Measurements from ENCODE around the gene CUX1. TPM values are rescaled to one million over a fixed set of nuclear protein-coding genes. Genes with fewer than 3 reads are reported as not detected.
"Not testable (repeated sequence)": the region's sequence is repeated elsewhere in the genome, so short reads cannot be mapped to it uniquely, and the experiment has no call there.

The CUX1 gene
- total RNA-seq, 1 experiment from 2014 or later: 37.4 TPM

DNA sequence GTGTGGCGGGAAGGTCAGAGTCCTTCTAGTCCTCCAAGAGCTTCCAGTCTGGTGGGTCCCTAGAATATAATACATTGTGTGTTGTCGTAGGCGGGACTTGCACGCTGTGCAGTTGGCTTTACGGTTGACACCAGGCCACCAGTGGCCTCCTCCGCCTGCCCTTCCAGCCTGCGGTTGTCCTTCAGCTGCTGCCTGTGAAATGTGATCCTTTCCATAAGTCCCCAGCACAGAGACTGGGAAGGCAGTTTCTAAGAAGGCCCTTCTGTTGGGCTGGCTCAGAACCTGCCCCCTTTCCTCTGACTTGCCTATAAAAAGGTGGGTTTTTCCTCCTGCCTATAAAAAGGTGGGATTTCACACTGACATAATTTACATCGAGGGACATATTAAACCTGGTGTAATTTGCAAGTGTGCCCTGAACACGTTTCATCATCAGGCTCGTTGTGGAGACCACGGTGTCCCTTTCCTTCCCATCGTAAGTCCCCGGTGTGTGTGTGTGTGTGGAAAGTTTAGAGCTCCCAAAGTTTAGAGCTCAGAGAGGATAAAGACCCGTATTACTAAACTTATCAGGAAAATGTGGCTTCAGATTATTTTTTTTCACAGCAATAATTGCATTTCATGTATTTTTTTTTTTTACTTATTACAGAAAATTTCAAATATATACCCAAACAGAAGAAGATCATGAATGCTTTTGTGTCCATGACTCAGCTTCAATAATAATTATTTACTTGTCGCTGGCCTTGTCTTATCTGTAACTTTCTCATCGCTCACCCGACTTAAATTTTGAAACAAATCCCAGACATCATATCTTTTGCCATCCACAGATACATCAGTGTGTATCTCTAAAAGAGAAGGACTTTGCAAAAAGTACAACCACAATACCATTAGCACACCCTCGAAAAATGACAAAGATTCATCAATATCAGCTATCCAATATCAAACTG lies 45.1 kb downstream of the CUX1 start:
- in situ Hi-C loops (cut with HindIII; ENCODE audit: low pct_unique_long_range_greater_than_20kb, low sequenced_read_pairs): no loop called here
- DNase-seq (ENCODE audit: low read depth): no peak

DNA sequence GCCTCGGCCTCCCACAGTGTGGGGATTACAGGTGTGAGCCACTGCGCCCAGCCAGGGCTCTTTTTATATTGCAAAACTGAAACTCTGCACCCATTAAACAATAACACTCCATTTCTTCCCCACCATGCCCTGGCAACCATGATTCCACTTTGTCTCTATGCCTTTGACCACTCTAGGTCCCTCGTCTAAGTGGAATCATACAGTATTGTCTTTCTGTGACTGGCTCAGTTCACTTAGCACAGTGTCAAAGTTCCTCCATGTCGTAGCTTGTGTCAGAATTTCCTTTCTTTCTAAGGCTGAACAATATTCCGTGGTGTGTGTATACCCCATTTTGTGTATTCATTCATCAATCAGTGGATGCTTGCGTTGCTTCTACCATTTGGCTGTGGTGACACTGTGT lies 46.2 kb downstream of the CUX1 start:
- in situ Hi-C loops (cut with HindIII; ENCODE audit: low pct_unique_long_range_greater_than_20kb, low sequenced_read_pairs): no loop called here

DNA sequence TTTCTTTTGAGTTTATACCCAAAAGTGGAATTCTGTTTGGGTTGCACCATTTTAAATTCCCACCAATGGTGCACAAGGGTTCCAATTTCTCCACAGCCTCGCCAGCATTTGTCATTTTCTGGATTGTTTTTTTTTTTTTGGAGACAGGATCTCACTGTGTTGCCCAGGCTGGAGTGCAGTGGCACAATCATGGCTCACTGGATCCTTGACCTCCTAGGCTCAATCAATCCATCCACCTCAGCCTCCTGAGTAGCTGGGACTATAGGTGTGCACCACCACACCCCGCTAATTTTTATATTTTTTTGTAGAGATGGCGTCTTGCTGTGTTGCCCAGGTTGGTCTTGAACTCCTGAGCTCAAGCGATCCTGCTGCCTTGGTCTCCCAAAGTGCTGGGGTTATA lies 46.6 kb downstream of the CUX1 start:
- in situ Hi-C loops (cut with HindIII; ENCODE audit: low pct_unique_long_range_greater_than_20kb, low sequenced_read_pairs): no loop called here

More for the DNA sequence above, 46.2 kb downstream of the CUX1 start:
- no peak for DNase-seq (ENCODE audit: low read depth)

DNA sequence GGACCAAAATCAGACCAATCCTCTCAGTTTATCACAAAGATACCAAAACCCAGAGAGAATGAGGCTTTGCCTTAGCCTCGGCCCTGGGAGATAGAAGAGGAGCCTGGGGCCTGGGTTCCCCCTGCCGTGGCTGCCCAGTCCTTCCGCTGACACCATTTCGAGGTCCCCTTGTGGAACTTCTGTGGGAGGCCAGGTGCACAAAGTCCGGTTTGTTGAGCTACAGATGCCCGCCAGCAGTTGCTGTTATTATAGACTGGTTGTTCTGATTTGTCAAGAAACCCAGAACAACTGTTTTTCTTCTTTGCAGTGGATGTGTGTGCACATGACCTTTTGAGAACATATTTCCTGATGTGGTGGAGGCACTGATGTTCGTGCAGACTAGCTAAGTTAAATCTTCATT lies 47.6 kb downstream of the CUX1 start:
- in situ Hi-C loops (cut with HindIII; ENCODE audit: low pct_unique_long_range_greater_than_20kb, low sequenced_read_pairs): no loop called here
- DNase-seq (ENCODE audit: low read depth): no peak

More for the DNA sequence above, 46.6 kb downstream of the CUX1 start:
- no peak for DNase-seq (ENCODE audit: low read depth)

DNA sequence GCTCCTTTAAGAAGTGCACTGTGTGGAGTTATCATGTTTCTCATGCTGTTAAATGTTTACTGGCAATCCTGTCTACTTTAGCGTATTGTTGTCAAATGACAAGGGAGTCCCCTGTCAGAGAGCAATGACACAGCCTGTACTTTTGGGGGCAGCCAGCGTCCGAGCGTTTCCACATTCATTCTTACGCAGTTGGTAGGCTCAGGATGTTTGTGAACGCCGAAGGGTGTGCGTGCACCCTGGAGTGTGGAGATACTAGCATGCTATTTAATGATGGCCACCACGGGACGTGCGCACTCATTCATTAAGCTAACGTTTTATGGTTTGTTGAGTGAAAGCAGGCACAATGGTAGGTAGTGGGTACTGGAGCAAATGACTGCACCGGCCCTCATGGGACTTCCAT lies 48.0 kb downstream of the CUX1 start:
- in situ Hi-C loops (cut with HindIII; ENCODE audit: low pct_unique_long_range_greater_than_20kb, low sequenced_read_pairs): no loop called here

DNA sequence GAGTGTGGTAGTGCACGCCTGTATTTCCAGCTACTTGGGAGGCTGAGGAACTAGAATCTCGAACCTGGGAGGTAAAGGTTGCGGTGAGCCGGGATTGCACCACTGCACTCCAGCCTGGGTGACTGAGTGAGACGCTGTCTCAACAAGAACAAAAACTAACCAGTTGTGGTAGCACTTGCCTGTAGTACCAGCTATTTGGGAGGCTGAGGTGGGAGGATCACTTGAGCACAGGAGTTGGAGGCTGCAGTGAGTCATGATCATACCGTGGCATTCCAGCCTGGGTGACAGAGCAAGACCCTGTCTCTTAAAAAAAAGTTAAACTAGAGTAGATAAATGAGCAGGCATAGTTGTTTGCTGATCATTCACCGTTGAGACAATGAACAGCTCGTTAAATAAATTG lies 48.9 kb downstream of the CUX1 start:
- in situ Hi-C loops (cut with HindIII; ENCODE audit: low pct_unique_long_range_greater_than_20kb, low sequenced_read_pairs): no loop called here
- no peak for DNase-seq (ENCODE audit: low read depth)

More for the DNA sequence above, 48.0 kb downstream of the CUX1 start:
- no peak for DNase-seq (ENCODE audit: low read depth)

DNA sequence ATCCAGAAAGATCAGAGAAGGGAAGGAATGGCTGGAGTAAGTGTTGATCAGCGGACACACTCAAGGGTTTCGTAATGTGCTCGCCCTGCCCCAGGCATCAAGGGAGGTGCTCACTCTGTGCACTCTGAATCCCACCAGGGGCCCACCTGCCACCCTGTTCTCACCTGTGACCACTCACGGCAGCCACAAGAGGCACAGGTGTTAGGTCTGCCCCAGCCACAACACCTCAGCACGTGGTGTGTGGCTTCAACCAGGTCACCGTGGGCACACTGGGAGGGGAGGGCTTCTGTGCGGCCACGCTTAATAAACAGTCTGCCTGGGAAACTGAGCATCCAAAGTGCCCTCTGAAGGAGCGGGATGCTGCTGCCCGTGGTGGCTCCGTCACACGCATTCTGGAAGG lies 49.8 kb downstream of the CUX1 start:
- no peak for DNase-seq (ENCODE audit: low read depth)
- in situ Hi-C loops (cut with HindIII; ENCODE audit: low pct_unique_long_range_greater_than_20kb, low sequenced_read_pairs): no loop called here

DNA sequence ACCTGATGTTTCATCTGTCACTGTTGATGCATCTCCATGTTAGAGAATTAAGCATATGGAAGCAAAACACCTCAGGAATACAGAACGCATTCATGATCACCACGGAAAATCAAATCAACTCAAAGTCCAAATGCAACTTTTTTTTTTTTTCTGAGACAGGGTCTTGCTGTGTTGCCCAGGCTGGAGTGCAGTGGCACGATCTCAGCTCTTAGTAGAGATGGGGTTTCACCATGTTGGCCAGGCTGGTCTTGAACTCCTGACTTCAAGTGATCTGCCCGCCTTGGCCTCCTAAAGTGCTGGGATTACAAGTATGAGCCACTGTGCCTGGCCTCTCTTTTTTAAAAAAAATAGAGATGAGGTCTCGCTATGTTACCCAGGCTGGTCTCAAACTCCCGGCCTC lies 50.3 kb downstream of the CUX1 start:
- in situ Hi-C loops (cut with HindIII; ENCODE audit: low pct_unique_long_range_greater_than_20kb, low sequenced_read_pairs); DNase-seq (ENCODE audit: low read depth): not testable (repeated sequence)

DNA sequence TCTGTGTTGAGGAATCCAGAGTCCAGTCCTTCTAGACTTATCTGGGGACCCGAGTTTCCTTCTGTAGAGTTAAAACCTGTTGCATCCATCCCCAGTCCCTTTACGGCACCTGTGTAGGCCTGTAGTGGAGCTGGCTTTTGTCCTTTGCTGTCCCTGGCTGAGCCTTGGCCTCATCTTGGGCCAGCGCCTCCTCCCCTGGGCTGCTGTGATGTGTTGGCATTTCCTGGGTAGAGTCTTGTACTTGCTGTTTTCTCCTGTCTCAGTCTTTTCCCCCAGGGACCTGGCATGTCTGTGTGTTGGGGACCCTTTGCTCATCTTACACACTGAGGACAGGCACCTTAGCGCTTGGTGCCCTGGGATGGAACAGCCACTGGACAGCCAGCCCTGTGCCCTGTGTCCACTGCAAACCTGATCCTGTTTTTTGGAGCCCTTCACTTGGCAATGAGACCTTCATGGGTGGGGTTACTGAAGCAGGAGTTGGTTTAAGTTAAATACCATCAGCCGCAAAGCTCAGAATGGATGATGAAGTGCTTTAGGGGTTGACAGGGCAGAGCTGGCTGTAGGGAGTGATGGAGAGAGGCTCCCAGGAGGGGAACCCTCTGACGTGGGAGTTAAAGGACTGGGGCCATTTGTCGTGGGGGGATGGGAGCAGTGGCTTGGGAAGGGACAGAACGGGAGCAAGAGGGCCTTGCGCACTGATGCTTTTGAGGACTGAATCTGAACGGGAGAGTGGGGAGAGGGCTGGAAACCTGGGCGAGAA lies 50.9 kb downstream of the CUX1 start:
- in situ Hi-C loops (cut with HindIII; ENCODE audit: low pct_unique_long_range_greater_than_20kb, low sequenced_read_pairs): no loop called here
- no peak for DNase-seq (ENCODE audit: low read depth)

DNA sequence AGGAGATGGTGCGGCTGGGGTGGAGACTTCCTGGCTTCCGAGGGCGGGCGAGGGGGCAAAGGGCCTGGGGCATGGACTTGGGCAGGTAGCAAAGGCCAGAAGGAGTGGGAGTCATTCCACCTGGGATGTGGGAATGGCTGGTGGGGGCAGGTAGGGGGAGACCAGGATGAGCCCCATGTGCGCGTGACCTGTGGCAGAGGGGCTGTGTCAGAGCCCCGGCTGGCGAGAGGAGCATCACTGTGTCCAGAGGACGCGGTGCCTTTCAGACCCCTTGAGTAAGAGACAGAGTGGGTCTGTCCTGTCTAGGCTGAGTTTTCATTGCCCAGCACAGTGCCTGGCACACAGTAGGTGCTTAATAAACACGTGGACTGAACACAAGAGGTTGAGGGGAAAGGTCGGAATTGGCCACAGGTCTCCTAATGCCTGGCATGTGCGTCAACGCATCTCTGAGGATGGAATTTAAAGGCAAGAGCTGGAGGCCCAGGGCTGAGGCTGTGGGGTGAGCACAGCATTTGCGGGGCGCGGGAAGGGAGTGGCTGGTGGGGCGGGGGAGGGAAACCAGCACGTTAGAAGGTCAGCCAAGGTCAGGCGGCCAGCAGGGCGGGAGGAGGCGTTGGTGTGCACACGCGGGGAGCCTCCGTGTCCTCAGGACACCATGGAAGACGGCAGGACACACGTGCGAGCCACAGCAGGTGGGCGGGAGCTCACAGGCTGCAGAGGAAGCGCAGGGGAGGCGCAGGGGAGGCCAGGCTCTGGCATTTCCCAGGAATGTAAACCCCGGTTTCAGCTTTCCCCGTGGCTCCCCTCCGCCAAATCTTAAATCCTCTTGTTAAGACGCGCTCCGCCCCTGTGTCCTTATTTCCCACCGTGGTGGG lies 51.8 kb downstream of the CUX1 start:
- in situ Hi-C loops (cut with HindIII; ENCODE audit: low pct_unique_long_range_greater_than_20kb, low sequenced_read_pairs): no loop called here
- no peak for DNase-seq (ENCODE audit: low read depth)

DNA sequence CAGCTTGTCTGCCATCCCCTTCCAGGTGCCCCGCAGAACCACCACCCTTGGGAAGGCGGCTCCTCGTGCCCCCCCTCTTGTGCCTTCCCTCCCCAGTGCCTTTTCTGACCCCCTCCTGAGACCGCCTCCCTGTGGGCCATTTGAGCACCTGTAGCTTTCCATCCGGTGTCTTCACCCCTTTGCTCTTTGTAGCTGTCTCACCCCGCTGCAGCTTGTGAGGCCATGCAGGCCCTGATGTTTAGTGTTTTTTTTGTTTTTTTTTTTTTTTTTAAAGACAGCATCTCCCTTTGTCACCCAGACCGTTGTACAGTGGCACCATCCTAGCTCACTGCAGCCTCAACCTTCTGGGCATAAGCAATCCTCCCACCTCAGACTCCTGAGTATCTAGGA lies 52.5 kb downstream of the CUX1 start:
- in situ Hi-C loops (cut with HindIII; ENCODE audit: low pct_unique_long_range_greater_than_20kb, low sequenced_read_pairs): no loop called here
- no peak for DNase-seq (ENCODE audit: low read depth)

DNA sequence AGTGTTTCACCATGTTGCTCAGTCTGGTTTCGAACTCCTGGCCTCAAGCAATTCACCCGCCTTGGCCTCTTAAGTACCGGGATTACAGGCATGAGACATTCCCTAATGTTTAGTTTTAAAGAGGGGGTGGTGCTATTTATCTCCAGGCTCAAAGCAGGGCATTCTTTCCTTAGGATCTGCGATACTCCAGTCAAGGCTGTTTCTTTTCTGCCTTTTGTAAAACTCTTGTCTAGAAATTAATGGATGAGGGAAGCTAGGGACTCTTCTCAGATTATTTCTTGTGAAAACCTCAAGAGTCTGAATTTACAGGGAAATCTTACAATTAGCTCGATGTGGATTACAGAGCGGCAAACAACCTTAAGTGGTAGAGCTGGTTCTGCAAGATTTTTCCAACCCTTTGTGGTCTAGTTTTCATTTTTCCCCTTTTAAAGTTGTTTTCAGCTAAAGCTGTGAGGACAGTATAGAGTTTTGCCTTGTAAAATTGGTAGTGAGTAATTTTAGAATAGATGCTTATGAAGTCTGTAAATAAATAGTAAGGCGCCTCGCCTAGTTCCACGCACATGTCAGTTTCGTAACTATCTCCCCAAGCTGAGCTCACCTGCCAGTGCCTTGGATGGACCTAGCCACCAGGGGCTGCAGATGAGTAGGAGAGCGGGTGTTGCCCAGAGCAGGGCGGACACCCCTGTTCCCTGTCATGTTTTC lies 53.1 kb downstream of the CUX1 start:
- in situ Hi-C loops (cut with HindIII; ENCODE audit: low pct_unique_long_range_greater_than_20kb, low sequenced_read_pairs): no loop called here
- DNase-seq (ENCODE audit: low read depth): no peak

DNA sequence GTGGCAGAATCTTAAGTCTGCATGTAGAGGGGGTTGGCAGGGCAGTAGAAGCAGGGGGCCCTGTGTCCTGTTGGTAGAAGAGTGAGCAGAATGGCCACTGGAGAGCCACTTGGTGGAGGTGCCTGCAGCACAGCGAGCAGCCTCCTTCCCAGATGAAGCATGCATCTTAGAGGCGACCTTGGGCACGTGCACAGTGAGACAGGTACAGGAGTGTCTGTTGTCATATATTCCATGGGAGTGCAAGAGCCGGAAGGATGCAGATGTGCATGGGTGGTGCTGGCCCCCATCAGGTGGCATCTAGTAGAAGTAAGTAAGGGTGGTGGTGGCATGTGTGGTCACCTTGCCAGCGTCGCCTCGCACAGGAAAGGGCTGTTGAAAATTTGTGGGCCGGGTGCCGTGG lies 53.9 kb downstream of the CUX1 start:
- in situ Hi-C loops (cut with HindIII; ENCODE audit: low pct_unique_long_range_greater_than_20kb, low sequenced_read_pairs): no loop called here
- no peak for DNase-seq (ENCODE audit: low read depth)

DNA sequence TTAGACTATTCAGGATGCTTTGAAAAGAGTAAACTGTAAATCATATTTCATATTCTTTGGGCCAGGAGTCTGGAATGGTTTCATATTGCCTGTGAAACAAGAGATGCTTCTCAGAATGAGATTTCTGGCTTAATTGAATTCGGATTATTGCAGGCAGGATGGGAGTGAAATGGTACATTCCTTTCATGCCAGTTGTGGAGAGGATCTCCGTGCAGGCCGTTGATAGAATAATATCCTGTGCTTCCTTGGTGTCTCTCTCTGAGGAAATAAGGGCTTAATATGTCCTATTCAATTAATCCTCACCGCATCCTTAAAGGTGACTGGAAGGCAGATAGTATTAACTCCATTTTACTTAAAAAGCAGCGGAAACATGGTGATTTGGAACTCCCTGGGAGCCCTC lies 56.6 kb downstream of the CUX1 start:
- in situ Hi-C loops (cut with HindIII; ENCODE audit: low pct_unique_long_range_greater_than_20kb, low sequenced_read_pairs): no loop called here
- no peak for DNase-seq (ENCODE audit: low read depth)

DNA sequence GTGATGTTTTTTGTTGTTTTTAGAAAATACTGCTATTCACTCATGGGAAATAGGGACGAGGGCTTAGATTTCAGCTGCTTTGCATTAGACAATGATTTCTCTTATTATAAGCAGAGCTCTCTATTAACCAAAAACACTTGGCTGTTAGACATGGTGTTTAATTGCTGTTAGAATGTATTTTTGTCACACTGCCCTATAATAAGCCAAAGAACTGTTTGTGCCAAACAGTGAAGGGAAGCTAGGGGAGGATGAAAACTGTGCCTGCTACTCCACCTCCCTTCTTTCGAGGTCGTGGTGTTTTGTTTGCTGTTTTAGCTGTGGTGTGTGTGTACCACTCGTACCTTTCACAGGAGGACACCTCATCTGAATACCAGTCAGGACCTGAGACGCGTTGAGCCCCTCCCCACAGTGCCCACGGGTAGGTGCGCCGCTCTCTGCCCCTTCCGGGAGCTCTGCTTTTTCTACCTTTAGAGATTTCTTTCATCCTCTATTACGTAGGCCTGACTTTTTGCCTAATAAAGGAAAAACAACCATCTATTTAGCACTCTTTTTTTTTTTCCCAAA lies 57.9 kb downstream of the CUX1 start:
- no peak for DNase-seq (ENCODE audit: low read depth)
- in situ Hi-C loops (cut with HindIII; ENCODE audit: low pct_unique_long_range_greater_than_20kb, low sequenced_read_pairs): no loop called here

DNA sequence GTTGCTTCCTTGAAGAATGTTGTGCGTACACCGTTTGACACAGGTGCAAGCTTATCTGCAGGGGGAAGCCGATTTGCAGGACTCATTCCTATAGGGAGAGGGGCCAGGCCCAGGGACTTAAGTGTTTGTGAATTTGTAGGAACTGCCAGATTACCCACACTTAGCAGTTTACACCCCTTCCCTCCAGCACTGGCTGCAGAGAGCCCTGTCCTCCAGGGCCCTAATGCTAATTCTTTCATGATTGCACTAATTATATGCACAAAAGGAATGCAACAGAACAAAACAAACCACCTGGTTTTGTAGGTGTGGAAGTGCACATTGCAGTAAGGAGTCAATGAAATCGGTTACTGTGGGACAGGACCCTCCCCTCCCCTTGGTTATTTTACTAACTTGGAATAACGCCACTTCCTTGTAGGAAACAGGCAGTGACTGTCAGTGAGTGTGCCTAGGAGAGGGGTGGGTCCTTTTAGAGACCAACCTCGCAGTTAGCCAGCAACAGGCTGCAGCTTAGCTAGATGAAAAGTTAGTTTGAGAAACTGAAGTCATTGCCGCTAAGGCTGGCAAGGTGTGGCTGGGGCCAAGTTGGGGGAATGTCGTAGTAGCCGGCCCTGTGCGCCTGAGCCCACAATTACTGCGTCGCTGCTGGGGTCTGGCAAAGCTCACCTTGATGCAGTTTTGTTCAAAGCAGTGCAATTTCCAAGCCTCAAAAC lies 60.6 kb downstream of the CUX1 start:
- in situ Hi-C loops (cut with HindIII; ENCODE audit: low pct_unique_long_range_greater_than_20kb, low sequenced_read_pairs): no loop called here
- no peak for DNase-seq (ENCODE audit: low read depth)

DNA sequence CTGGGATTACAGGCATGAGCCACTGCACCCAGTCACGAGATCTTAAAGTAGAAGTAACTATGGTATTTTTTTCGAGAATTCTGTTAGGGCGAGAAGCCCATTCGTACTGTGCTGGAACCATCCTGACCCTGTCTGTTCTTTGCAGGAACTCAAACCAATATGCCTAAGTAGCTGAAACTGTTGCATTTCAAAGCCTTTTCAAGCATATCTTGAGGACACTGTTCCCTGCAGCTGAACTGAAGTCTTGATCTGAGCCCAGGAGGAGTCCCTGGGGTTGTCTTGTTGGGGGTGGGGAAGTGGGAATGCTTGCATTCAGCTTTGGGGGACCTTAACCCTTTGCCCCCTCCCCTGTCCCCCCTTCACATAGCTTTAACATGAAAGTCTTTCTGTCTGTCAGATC lies 61.5 kb downstream of the CUX1 start:
- in situ Hi-C loops (cut with HindIII; ENCODE audit: low pct_unique_long_range_greater_than_20kb, low sequenced_read_pairs): no loop called here
- DNase-seq (ENCODE audit: low read depth): no peak
